OCI-LY7 (cell line): ENCODE measurements around the gene TXNL1.

Source experiments
- CTCF ChIP-seq: fragments of 200-600 bp; sonication (generic); conservative IDR thresholded peaks from 2 replicates; pipeline ENCODE4 v1.5.1; 2014; ENCODE audit warnings: mild to moderate bottlenecking, antibody characterized with exemption, low read length, moderate library complexity, mixed read lengths
- EZH2phosphoT487 ChIP-seq: fragments of 200-600 bp; sonication (generic); IDR thresholded peaks from 2 replicates; pipeline ENCODE4 v1.6.1; 2018; ENCODE audit warnings: low read depth, borderline replicate concordance, mild to moderate bottlenecking, mixed run types, antibody characterized with exemption, low read length, moderate library complexity, mixed read lengths

DNA sequence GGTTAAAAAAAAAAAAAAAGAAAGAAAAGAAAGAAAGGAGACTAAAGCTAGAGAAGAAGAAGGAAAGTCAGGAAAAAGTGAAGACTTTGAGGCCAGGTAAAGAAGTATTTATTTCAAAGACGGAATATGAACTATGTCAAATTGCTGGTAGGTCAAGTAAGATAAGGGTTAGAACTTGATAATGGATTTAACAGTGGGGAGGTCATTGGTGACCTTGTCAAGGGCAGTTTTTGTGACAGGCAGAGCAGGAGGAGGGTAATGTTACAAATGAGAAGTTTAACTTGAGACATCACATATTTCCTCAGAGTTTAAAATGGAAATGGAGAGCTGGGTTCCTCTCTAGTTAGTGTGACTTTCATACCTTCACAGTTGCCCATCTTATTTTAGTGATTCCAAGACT, 22.3 kb upstream of the TXNL1 start:
- TF ChIP-seq CTCF, result no peak
- no peak for TF ChIP-seq EZH2phosphoT487
